HG03469 (cell line): Measurements from ENCODE around the gene MPI.
"Not testable (repeated sequence)": the region's sequence is repeated elsewhere in the genome, so short reads cannot be mapped to it uniquely, and the experiment has no call there.

Experiments
- ATAC-seq: cut with Tn5 transposase; IDR thresholded peaks from one replicate; pipeline ENCODE4 v1.9.1; 2021; ENCODE audit warnings: mild to moderate bottlenecking, moderate library complexity, moderate number of reproducible peaks; ENCODE audit not compliant: unreplicated experiment

MPI gene

GRCh38 chr15:74924525-74924924 is 34.7 kb downstream of the MPI start:
- no peak for ATAC-seq

- ATAC-seq, result no peak
Measured at GRCh38 chr15:74928771-74929198, 38.9 kb downstream of the MPI start.

- no peak for ATAC-seq
Measured at GRCh38 chr15:74933573-74933972, 43.7 kb downstream of the MPI start.

- not testable (repeated sequence) for ATAC-seq
Measured at GRCh38 chr15:74935193-74935592, 45.4 kb downstream of the MPI start.

GRCh38 chr15:74937272-74937589 is 47.4 kb downstream of the MPI start:
- no peak for ATAC-seq

- peak; percentile 61 for ATAC-seq
Measured at GRCh38 chr15:74937590-74938371, 47.9 kb downstream of the MPI start, which contains the start of gene COX5A. COX5A (minus strand) TSS chr15:74938073; CDS start chr15:74938014, 59 bp downstream.

GRCh38 chr15:74950078-74950908 is 60.5 kb downstream of the MPI start:
- ATAC-seq, result no peak

- ATAC-seq, result no peak
Measured at GRCh38 chr15:74951006-74951405, 61.2 kb downstream of the MPI start.
